ENCODE measurements around the gene SYDE1. TPM values are rescaled to one million over a fixed set of nuclear protein-coding genes. Genes with fewer than 3 reads are reported as not detected.

Gene SYDE1
- total and polyA plus RNA-seq, 2 of the 4 experiments (the other 2 are of a cell fraction), result 19.4 to 64.9 TPM

GRCh38 chr19:15112385-15112784 is 5.2 kb downstream of the SYDE1 start:
- Histone ChIP-seq H2BK120ac (ENCODE audit: low read depth, low read length) (no peak overlapping the region), H3K27ac (ENCODE audit: insufficient read depth, low read length) (no peak overlapping the region), H2BK5ac (ENCODE audit: low read depth, low read length, poor library complexity, severe bottlenecking) (no peak overlapping the region), H2BK15ac (ENCODE audit: low read depth, low read length) (no peak overlapping the region), H3K56ac (ENCODE audit: extremely low read depth, insufficient read depth, low read length) (no peak overlapping the region), H3K9ac (ENCODE audit: low read depth, low read length) (no peak overlapping the region), H3K79me1 (ENCODE audit: low read depth in 1 of 2, low read length in 2 of 2) (peaks cover 15 to 71% of the 10 kb centered on the region in 2 experiments), H4K5ac (ENCODE audit: low read depth, low read length) (no peak overlapping the region), H3K9me3 (ENCODE audit: control insufficient read depth, insufficient read depth, low read length) (no peaks in the 10 kb centered on the region), H2AK5ac (ENCODE audit: low read depth, low read length) (no peak overlapping the region), H2BK20ac (ENCODE audit: low read depth, low read length) (no peak overlapping the region), H3K4me3 (ENCODE audit: insufficient read depth, low read depth, low read length) (no peak overlapping the region), H3K4me2 (ENCODE audit: low read depth, low read length) (no peak overlapping the region), H3K14ac (replicated peaks; ENCODE audit: low read depth, low read length) (no peak overlapping the region), H3K9me1 (ENCODE audit: insufficient read depth, low read length) (peaks cover 3% of the 10 kb centered on the region; the same call in 1 of the 2 replicates), H3K4ac (ENCODE audit: low read depth, low read length) (no peak overlapping the region), H3K4me1 (ENCODE audit: control insufficient read depth, insufficient read depth, low read length) (peaks cover 2% of the 10 kb centered on the region; the same call in 1 of the 2 replicates), H2AK9ac (replicated peaks; ENCODE audit: low read depth, low read length, poor library complexity) (no peak overlapping the region), H3K18ac (ENCODE audit: low read depth, low read length) (no peak overlapping the region), H4K8ac (ENCODE audit: low read depth in 2 of 2, low read length in 2 of 2) (no peak overlapping the region), H4K91ac (ENCODE audit: insufficient read depth, low read depth, low read length) (no peak overlapping the region), H3K36me3 (ENCODE audit: control insufficient read depth, insufficient read depth, low read length) (peaks cover 81% of the 10 kb centered on the region), H2AFZ (replicated peaks; ENCODE audit: low read length, poor library complexity) (no peak overlapping the region), H4K20me1 (ENCODE audit: insufficient read depth, low read length) (peaks cover 45% of the 10 kb centered on the region), H3K27me3 (ENCODE audit: control insufficient read depth, insufficient read depth, low read length) (no peaks in the 10 kb centered on the region), H3K23ac (ENCODE audit: low read depth, low read length) (no peak overlapping the region)
- ATAC-seq (ENCODE audit: low read depth), result no peak
- BruUV-seq (replicated peaks), result no TSS peak
- in situ Hi-C loops (cut with MboI; ENCODE audit: low sequenced_read_pairs) (loop anchor here (10.0 to 25.0 kb wide), 2 partner anchors 142 to 1075 kb away; partner anchors contain the start of genes AP1M1 and FAM32A), dilution Hi-C loops (cut with HindIII; ENCODE audit: low sequenced_read_pairs, unreplicated experiment) (no loop called here), intact Hi-C loops (cut with micrococcal nuclease) (no loop called here)
- ChIA-PET POLR2A (ENCODE audit: unreplicated experiment) (interaction anchor here (0.9 kb wide), 1 partner anchor 13 kb away, joined by 3 read pairs; no protein-coding TSS in a partner anchor), CTCF (no interaction called here)
- no peak for DNase-seq
- WGBS, 2 experiments (ENCODE audit: extremely low coverage in 2 of 2, insufficient read length in 1 of 2), result 94% methylated on average over 10 of the region's 11 CpGs; no CpG with 5 or more reads in 1 of the 2 experiments
- TF ChIP-seq BHLHE40 (IDR thresholded peaks at IDR 0.05; ENCODE audit: low read depth, low read length) (no peak), CHD1 (IDR thresholded peaks at IDR 0.05; ENCODE audit: low read depth, low read length) (no peak), MAZ (IDR thresholded peaks at IDR 0.05; ENCODE audit: borderline replicate concordance, low read depth, low read length) (no peak), RFX5 (IDR thresholded peaks at IDR 0.05; ENCODE audit: low read depth, low read length) (no peak), USF2 (IDR thresholded peaks at IDR 0.05; ENCODE audit: low read depth, low read length) (no peak), CTCF (conservative IDR thresholded peaks at IDR 0.05; ENCODE audit: low read depth, low read length) (no peak), RCOR1 (IDR thresholded peaks at IDR 0.05; ENCODE audit: insufficient replicate concordance, low read length) (no peak), NFE2L2 (IDR thresholded peaks at IDR 0.05; ENCODE audit: low read depth, low read length) (no peak), RAD21 (IDR thresholded peaks at IDR 0.05; ENCODE audit: low read length) (no peak), SMC3 (IDR thresholded peaks at IDR 0.05; ENCODE audit: low read depth, low read length) (no peak), MXI1 (IDR thresholded peaks at IDR 0.05; ENCODE audit: borderline replicate concordance, low read depth, low read length) (no peak)

All from IMR-90 (cell line).